ENCODE data around the gene CENPO. TPM values are rescaled to one million over a fixed set of nuclear protein-coding genes. Genes with fewer than 3 reads are reported as not detected.

The CENPO gene
- total RNA-seq, 1 experiment from 2014 or later = 39.3 TPM

GRCh38 chr2:24861500-24861899 lies 68.3 kb downstream of the CENPO start:
- POLR2A ChIA-PET = no interaction called here
- TF ChIP-seq SIN3A (IDR thresholded peaks at IDR 0.05; ENCODE audit: borderline replicate concordance, insufficient read depth, low read depth, low read length) = no peak
- no peak for TF ChIP-seq POLR2AphosphoS5 (IDR thresholded peaks at IDR 0.05; ENCODE audit: low read depth, low read length)
- TF ChIP-seq, protein P1, sequence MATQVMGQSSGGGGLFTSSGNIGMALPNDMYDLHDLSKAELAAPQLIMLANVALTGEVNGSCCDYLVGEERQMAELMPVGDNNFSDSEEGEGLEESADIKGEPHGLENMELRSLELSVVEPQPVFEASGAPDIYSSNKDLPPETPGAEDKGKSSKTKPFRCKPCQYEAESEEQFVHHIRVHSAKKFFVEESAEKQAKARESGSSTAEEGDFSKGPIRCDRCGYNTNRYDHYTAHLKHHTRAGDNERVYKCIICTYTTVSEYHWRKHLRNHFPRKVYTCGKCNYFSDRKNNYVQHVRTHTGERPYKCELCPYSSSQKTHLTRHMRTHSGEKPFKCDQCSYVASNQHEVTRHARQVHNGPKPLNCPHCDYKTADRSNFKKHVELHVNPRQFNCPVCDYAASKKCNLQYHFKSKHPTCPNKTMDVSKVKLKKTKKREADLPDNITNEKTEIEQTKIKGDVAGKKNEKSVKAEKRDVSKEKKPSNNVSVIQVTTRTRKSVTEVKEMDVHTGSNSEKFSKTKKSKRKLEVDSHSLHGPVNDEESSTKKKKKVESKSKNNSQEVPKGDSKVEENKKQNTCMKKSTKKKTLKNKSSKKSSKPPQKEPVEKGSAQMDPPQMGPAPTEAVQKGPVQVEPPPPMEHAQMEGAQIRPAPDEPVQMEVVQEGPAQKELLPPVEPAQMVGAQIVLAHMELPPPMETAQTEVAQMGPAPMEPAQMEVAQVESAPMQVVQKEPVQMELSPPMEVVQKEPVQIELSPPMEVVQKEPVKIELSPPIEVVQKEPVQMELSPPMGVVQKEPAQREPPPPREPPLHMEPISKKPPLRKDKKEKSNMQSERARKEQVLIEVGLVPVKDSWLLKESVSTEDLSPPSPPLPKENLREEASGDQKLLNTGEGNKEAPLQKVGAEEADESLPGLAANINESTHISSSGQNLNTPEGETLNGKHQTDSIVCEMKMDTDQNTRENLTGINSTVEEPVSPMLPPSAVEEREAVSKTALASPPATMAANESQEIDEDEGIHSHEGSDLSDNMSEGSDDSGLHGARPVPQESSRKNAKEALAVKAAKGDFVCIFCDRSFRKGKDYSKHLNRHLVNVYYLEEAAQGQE (IDR thresholded peaks at IDR 0.05; ENCODE audit: insufficient read depth in 1 of 2, low read depth in 2 of 2, low read length in 1 of 2) = no peak
- TF ChIP-seq TCF7L2 (IDR thresholded peaks at IDR 0.05; ENCODE audit: low read depth, low read length) = no peak
- TF ChIP-seq, protein P2, sequence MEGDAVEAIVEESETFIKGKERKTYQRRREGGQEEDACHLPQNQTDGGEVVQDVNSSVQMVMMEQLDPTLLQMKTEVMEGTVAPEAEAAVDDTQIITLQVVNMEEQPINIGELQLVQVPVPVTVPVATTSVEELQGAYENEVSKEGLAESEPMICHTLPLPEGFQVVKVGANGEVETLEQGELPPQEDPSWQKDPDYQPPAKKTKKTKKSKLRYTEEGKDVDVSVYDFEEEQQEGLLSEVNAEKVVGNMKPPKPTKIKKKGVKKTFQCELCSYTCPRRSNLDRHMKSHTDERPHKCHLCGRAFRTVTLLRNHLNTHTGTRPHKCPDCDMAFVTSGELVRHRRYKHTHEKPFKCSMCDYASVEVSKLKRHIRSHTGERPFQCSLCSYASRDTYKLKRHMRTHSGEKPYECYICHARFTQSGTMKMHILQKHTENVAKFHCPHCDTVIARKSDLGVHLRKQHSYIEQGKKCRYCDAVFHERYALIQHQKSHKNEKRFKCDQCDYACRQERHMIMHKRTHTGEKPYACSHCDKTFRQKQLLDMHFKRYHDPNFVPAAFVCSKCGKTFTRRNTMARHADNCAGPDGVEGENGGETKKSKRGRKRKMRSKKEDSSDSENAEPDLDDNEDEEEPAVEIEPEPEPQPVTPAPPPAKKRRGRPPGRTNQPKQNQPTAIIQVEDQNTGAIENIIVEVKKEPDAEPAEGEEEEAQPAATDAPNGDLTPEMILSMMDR (IDR thresholded peaks at IDR 0.05) = no peak
- no TSS peak for BruUV-seq (replicated peaks)

GRCh38 chr2:24863641-24864040 lies 70.4 kb downstream of the CENPO start:
- no peaks in the 10 kb centered on the region for H3K36me3 ChIP-seq (ENCODE audit: control insufficient read depth, insufficient read depth, low read length)
- no peak overlapping the region for H3K27ac ChIP-seq (ENCODE audit: low read length)
- intact Hi-C loops (cut with micrococcal nuclease; ENCODE audit: unreplicated experiment) (no loop called here), in situ Hi-C loops (cut with HindIII; ENCODE audit: low pct_unique_long_range_greater_than_20kb, low sequenced_read_pairs) (no loop called here)
- H3K4me3 ChIP-seq (ENCODE audit: low read depth in 2 of 2, low read length in 2 of 2) = no peak overlapping the region
- CTCF ChIA-PET = no interaction called here
- POLR2A ChIA-PET = no interaction called here
- H3K9me3 ChIP-seq (ENCODE audit: control insufficient read depth, insufficient read depth, low read depth, low read length) = no peaks in the 10 kb centered on the region
- BruUV-seq (replicated peaks) = no TSS peak
- ATAC-seq (no peak), DNase-seq (ENCODE audit: low read depth, low spot score) (no peak)
- no peaks in the 10 kb centered on the region for H3K4me1 ChIP-seq (ENCODE audit: control insufficient read depth, insufficient read depth, low read length)
- H3K27me3 ChIP-seq (ENCODE audit: control insufficient read depth, insufficient read depth, low read length) = no peaks in the 10 kb centered on the region
- no peak for TF ChIP-seq TCF7L2 (IDR thresholded peaks at IDR 0.05; ENCODE audit: low read depth, low read length)
- TF ChIP-seq, protein P2 (IDR thresholded peaks at IDR 0.05) = no peak
- TF ChIP-seq POLR2AphosphoS5 (IDR thresholded peaks at IDR 0.05; ENCODE audit: low read depth, low read length) = no peak
- TF ChIP-seq SIN3A (IDR thresholded peaks at IDR 0.05; ENCODE audit: borderline replicate concordance, insufficient read depth, low read depth, low read length) = no peak
- TF ChIP-seq, protein P1 (IDR thresholded peaks at IDR 0.05; ENCODE audit: insufficient read depth in 1 of 2, low read depth in 2 of 2, low read length in 1 of 2) = no peak

More at GRCh38 chr2:24861500-24861899, 68.3 kb downstream of the CENPO start:
- H3K27me3 ChIP-seq (ENCODE audit: control insufficient read depth, insufficient read depth, low read length) = no peaks in the 10 kb centered on the region
- DNase-seq (ENCODE audit: low read depth, low spot score) (no peak), ATAC-seq (no peak)
- no peaks in the 10 kb centered on the region for H3K36me3 ChIP-seq (ENCODE audit: control insufficient read depth, insufficient read depth, low read length)
- H3K27ac ChIP-seq (ENCODE audit: low read length) = no peak overlapping the region
- no peak overlapping the region for H3K4me3 ChIP-seq (ENCODE audit: low read depth in 2 of 2, low read length in 2 of 2)
- H3K9me3 ChIP-seq (ENCODE audit: control insufficient read depth, insufficient read depth, low read depth, low read length) = no peaks in the 10 kb centered on the region
- CTCF ChIA-PET = no interaction called here
- H3K4me1 ChIP-seq (ENCODE audit: control insufficient read depth, insufficient read depth, low read length) = no peaks in the 10 kb centered on the region
- in situ Hi-C loops (cut with HindIII; ENCODE audit: low pct_unique_long_range_greater_than_20kb, low sequenced_read_pairs) (no loop called here), intact Hi-C loops (cut with micrococcal nuclease; ENCODE audit: unreplicated experiment) (no loop called here)
